Activated T-helper 1 cell treated with anti-CD3 and anti-CD28 coated beads, Interleukin-12 subunit alpha, Interleukin-12 subunit beta, Interleukin-2, Interleukin-4 antibody, amounts not matched to agents 30 ng/mL and 10 ng/mL and 1 ng/mL, durations not matched to agents 14 hours and 24 hours and 36 hours (primary cell): ENCODE results near the gene DUOXA1. TPM values are rescaled to one million over a fixed set of nuclear protein-coding genes. Genes with fewer than 3 reads are reported as not detected.

ENCODE experiments used
- DNase-seq: peaks from one replicate; pipeline ENCODE4 v3.0.0; 2021; ENCODE audit warnings: low spot score
- H3K27ac Mint-ChIP-seq: one replicate; pipeline ENCODE4 v1.8.0; 2021; ENCODE audit warnings: mild to moderate bottlenecking, mixed read lengths
- H3K27me3 Mint-ChIP-seq: one replicate; pipeline ENCODE4 v1.8.0; 2022; ENCODE audit warnings: mild to moderate bottlenecking, moderate library complexity, mixed read lengths; ENCODE audit not compliant: insufficient read depth
- H3K36me3 Mint-ChIP-seq: one replicate; pipeline ENCODE4 v1.8.0; 2021; ENCODE audit warnings: low read depth, mixed read lengths
- H3K4me1 Mint-ChIP-seq: one replicate; pipeline ENCODE4 v1.8.0; 2021; ENCODE audit warnings: low read depth, mixed read lengths
- H3K4me3 Mint-ChIP-seq: one replicate; pipeline ENCODE4 v1.8.0; 2021; ENCODE audit warnings: mild to moderate bottlenecking, moderate library complexity, mixed read lengths
- H3K9me3 Mint-ChIP-seq: one replicate; pipeline ENCODE4 v1.8.0; 2021; ENCODE audit warnings: mixed read lengths
- intact Hi-C: fragments of 100-400 bp; cut with micrococcal nuclease; formaldehyde crosslinking; loops from one replicate; pipeline ENCODE4 v1.15.1; 2024
- total RNA-seq: library from RNA; stranded (reverse); gene quantifications from 2 replicates; pipeline ENCODE4 v1.2.3, GENCODE V29; 2022

Gene DUOXA1
- total RNA-seq, 1 donor from 2014 or later, result not detected

DNA sequence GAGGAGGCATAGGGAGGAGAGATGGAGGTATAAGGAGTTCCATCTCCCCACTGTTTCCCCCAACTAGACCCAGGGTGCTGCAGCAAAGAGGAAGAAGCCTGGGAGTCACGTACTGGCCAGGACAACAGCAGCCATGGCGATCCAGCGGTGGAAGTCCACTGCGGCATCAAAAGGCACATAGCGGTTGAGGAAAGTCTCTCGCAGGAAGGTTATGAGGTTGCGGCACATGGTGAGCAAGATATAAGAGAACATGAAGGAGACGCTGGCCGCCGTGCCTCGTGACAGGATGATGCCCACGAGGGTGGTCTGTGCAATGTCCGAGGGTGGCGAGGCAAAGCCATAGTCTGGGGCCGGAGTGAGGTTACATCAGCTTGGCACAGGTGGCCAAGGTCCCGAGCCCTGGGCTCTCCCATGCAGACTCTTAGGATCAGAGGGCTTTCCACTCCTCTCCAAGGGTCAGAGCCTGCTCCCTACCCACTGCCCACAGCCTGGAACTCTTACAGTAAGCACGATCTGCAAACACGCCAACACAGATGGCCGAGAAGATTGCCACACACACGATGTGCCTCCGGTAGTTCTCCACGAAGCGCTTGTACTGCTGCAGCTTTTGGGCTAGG lies 30.0 kb downstream of the DUOXA1 start:
- Mint-ChIP-seq H3K4me3 (no peak overlapping the region), H3K27me3 (peaks cover 6% of the 10 kb centered on the region), H3K4me1 (no peaks in the 10 kb centered on the region), H3K27ac (no peak overlapping the region), H3K9me3 (no peaks in the 10 kb centered on the region), H3K36me3 (no peaks in the 10 kb centered on the region)
- no peak for DNase-seq
- intact Hi-C loops, result no loop called here

DNA sequence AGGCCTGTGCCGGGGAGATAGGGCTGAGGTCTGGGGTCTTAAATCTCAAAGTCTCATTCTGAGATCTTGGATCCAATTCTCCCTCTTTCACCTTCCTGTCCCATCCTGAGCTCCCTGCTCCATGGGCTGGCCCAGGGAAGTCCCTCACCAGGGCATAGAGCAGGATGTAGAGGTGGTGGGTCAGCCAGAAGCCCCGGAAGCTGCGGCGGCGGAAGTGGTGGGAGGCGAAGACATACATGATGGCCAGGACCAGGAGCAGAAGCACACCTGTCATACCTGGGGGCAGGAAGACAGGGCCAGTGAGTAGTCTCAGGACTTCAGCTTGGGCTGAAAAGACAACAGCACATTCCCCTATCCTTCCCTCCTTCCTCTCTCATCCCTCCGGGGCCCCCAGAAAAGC lies 32.2 kb downstream of the DUOXA1 start:
- Mint-ChIP-seq H3K9me3 (no peaks in the 10 kb centered on the region), H3K27me3 (peaks cover 11% of the 10 kb centered on the region), H3K4me1 (no peaks in the 10 kb centered on the region), H3K4me3 (no peak overlapping the region), H3K36me3 (no peaks in the 10 kb centered on the region), H3K27ac (no peak overlapping the region)
- DNase-seq, result no peak
- intact Hi-C loops, result no loop called here

DNA sequence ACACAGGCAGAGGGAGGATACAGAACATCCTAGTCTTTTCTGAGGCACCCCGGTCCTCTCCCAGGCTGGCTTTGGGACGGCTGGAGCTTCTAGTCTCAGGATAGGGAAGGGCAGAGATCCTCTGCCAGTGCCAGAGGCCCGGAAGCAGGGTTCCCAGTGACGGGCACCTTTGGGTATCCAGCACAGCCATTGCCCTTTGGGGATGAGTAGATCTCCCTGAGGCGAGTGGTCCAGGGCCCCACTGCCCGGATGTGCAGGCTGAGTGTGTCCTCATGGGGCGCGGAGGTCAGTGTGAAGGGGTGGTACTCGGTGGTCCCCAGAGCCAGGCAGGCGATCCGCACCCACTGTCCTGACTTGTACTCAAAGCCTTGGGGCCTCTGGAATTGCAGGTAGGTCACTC lies 34.0 kb downstream of the DUOXA1 start:
- H3K4me3 Mint-ChIP-seq, result no peak overlapping the region

DNA sequence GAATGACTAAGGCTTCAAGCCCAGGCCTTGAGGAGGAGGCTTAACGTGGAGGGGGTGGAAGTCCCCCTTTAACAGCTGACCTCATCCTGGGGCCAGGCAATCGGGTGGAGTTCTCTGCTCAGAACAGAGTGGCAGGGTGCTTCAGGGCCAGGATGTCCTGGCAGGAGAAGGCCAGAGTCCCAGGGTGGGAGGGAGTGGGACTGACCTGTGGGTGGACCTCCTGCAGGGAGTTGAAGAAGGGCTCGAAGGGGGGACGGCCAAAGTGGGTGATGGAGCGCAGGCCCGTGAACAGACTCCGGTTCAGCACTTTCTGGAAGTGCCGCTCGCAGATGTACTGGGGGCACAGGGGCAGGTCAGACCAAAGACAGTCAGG lies 35.3 kb downstream of the DUOXA1 start:
- H3K4me1 Mint-ChIP-seq, result no peaks in the 10 kb centered on the region
- DNase-seq, result no peak
- intact Hi-C loops, result no loop called here
- H3K27me3 Mint-ChIP-seq, result peaks cover 26% of the 10 kb centered on the region
- H3K9me3 Mint-ChIP-seq, result no peaks in the 10 kb centered on the region
- H3K4me3 Mint-ChIP-seq, result no peak overlapping the region
- no peak overlapping the region for H3K27ac Mint-ChIP-seq
- no peaks in the 10 kb centered on the region for H3K36me3 Mint-ChIP-seq

More for the DNA sequence above, 34.0 kb downstream of the DUOXA1 start:
- Mint-ChIP-seq H3K27ac (no peak overlapping the region), H3K36me3 (no peaks in the 10 kb centered on the region), H3K27me3 (peaks cover 18% of the 10 kb centered on the region), H3K4me1 (no peaks in the 10 kb centered on the region), H3K9me3 (no peaks in the 10 kb centered on the region)
- intact Hi-C loops, result no loop called here
- DNase-seq, result no peak

DNA sequence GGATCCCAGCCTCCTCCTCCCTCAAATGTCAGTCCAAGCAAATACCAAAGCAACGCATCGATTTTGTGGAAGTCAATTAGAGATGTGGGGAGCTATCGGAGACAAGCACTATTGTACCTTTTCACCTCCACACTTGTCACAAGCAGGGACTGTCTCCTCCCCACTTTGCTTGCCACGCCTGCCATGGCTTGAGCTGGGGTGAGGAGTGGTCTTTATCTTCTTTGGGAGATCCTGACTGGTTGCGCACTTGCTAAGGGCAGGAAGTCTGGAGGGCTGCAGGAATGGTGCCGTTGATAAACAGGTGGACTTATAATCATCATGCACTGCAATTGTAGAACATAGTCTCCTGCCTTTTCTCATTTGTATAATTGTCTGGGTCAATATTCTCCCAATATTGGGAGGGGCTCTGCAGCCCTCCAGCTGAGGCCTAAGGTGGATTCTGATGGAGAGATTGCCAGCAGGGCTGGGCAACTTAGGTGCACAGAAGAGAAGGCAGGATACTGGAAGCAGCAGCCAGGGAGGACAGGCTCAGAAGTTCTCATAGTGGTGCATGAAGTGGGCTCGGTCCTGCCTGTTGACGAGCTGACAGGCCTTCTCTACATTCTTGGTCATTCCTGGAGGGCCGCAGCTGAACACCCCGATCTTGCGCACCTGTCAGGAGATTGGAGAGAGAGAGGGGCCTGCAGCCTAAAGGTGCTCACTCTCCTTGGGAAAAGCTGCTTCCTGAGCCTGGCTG lies 35.9 kb downstream of the DUOXA1 start:
- no peak for DNase-seq
- H3K27ac Mint-ChIP-seq, result no peak overlapping the region
- no peak overlapping the region for H3K4me3 Mint-ChIP-seq
- intact Hi-C loops, result no loop called here
- peaks cover 29% of the 10 kb centered on the region for H3K27me3 Mint-ChIP-seq
- H3K36me3 Mint-ChIP-seq, result no peaks in the 10 kb centered on the region
- H3K9me3 Mint-ChIP-seq, result no peaks in the 10 kb centered on the region
- H3K4me1 Mint-ChIP-seq, result no peaks in the 10 kb centered on the region

DNA sequence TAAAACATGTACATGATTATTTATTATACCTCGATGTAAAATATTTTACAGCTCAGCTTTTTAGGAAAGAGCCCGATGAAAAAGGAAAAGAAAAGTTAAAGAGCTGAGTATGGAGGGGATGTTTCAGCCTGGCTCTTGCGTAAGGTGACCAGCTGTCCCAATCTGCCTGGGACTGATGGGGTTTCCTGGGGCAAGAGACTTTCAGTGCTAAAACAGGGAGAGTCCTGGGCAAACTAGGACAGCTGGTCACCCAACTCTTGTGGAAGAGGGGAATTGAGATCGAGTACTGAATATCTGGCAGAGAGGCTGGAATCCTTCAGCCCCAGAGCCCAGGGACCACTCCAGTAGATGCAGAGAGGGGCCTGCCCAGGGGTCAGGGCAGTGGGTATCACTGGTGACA lies 36.7 kb downstream of the DUOXA1 start:
- no peak for DNase-seq
- H3K27me3 Mint-ChIP-seq, result peaks cover 29% of the 10 kb centered on the region
- H3K27ac Mint-ChIP-seq, result no peak overlapping the region
- H3K4me1 Mint-ChIP-seq, result no peaks in the 10 kb centered on the region
- H3K36me3 Mint-ChIP-seq, result no peaks in the 10 kb centered on the region
- no peaks in the 10 kb centered on the region for H3K9me3 Mint-ChIP-seq
- no peak overlapping the region for H3K4me3 Mint-ChIP-seq
- intact Hi-C loops, result no loop called here

DNA sequence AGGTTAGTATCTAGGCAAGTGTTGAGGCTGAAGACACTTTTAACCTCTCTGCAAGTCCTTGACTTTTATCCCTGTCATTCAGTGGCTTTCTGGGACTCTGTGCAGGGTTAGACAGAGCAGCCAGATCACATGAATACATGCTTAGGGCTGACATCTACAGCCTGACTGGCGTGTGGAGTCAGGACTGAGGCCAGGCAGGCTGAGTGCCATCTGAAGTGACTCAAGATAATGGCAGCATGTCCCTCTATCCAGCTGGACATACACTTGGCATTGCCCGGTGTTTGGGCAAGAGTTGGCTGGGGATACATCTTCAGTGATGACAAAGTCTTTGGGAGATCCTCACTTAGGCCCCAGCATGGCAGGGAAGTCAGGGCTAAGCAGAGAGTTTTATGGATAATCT lies 38.1 kb downstream of the DUOXA1 start:
- Mint-ChIP-seq H3K27ac (no peak overlapping the region), H3K4me3 (no peak overlapping the region)

DNA sequence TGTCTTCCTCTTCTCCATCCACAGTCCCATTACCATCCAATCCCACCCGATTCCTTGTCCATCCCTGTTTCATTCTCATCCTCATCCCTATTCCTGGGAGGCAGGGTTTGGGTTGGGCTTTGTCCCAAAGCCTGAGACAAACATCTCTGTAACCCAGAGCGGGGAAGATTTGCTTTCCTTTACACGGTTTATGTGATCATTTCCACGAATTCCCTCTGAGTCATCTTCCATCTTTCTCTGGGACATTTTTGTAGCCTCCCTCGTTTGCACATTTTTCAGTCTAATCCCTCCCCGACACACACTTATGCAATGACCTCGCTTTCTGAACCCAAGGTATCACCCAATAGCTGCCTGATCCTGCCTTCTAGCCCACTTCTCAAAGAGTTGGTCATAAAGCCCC lies 38.5 kb downstream of the DUOXA1 start:
- H3K27me3 Mint-ChIP-seq, result peaks cover 29% of the 10 kb centered on the region
- H3K4me3 Mint-ChIP-seq, result no peak overlapping the region
- DNase-seq, result no peak
- intact Hi-C loops, result no loop called here
- no peak overlapping the region for H3K27ac Mint-ChIP-seq
- H3K36me3 Mint-ChIP-seq, result no peaks in the 10 kb centered on the region
- H3K9me3 Mint-ChIP-seq, result no peaks in the 10 kb centered on the region
- H3K4me1 Mint-ChIP-seq, result no peaks in the 10 kb centered on the region

More for the DNA sequence above, 38.1 kb downstream of the DUOXA1 start:
- intact Hi-C loops, result no loop called here
- Mint-ChIP-seq H3K9me3 (no peaks in the 10 kb centered on the region), H3K27me3 (peaks cover 29% of the 10 kb centered on the region), H3K4me1 (no peaks in the 10 kb centered on the region), H3K36me3 (no peaks in the 10 kb centered on the region)
- no peak for DNase-seq

DNA sequence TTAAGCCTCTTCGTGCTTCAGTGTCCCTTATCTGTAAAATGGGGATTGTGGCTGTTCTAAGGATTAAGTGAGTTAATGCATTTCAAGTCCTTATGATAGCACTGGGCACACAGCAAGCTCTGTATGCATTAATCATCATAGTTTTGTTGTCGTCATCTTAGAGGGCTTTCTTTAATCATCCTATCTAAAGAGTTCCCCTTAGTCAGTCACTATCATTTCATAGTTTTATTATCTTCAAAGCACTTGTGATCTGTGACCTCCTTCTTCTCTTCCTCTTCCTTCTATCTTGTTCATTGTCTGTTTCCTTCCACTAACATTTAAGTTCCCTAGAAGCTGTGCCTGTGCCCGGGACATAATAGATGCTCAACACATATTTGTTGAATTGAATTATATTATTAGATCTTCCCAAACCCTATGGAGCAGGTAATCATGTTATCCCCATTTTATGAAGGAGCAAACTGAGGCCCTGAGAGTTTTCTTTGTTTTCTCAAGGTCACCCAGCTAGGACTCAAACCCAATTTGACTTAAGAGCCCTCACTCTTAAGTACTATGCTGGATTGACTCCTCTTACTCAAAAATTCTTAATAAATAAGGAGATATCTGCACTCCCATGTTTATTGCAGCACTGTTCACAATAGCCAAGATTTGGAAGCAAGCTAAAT lies 39.8 kb downstream of the DUOXA1 start:
- no peak overlapping the region for H3K27ac Mint-ChIP-seq
- peaks cover 34% of the 10 kb centered on the region for H3K27me3 Mint-ChIP-seq
- H3K9me3 Mint-ChIP-seq, result no peaks in the 10 kb centered on the region
- no peaks in the 10 kb centered on the region for H3K36me3 Mint-ChIP-seq
- intact Hi-C loops, result no loop called here
- H3K4me1 Mint-ChIP-seq, result no peaks in the 10 kb centered on the region
- no peak overlapping the region for H3K4me3 Mint-ChIP-seq
- no peak for DNase-seq

DNA sequence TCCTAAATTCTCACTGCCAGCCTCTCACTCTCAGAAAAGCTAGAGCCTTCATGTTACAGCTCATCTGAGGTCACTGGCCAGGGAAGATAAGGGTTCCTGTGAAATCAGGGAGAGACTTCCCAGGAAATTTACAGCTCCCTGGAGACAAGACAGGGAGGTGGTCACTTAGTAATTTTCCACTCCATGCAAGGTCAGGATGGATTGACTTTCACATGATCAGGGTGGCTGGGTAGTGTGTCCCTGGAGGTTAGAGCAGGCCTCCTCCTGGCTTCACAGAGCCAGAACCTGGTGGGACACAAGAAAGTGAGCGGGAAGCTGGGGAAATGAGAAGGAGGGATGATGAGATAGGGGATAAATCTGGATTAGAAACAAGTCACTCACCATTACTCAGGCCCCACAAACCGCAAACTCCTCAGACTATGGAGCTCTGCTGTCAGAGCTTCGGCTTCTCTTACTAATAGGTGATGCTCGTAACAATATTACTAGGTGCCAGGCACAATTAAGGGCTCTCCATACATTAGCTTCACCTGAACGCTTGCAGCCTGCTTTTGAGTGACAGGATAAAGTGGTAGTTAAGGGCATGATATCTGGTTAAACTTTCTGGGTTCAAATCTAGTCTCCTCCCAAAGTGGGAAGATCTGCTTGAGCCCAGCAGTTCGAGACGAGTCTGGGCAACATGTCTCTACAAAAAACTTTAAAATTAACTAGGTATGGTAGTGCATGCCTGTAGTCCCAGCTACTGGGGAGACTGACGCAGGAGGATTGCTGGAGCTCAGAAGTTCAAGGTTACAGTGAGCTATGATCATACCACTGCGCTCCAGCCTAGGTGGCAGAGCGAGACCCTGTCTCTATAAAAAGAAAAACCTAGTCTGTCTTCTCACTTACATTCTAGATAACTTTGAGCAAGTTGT lies 40.6 kb downstream of the DUOXA1 start:
- no peaks in the 10 kb centered on the region for H3K4me1 Mint-ChIP-seq
- H3K27me3 Mint-ChIP-seq, result peaks cover 36% of the 10 kb centered on the region
- intact Hi-C loops, result no loop called here
- no peaks in the 10 kb centered on the region for H3K9me3 Mint-ChIP-seq
- H3K4me3 Mint-ChIP-seq, result no peak overlapping the region
- DNase-seq, result no peak
- no peaks in the 10 kb centered on the region for H3K36me3 Mint-ChIP-seq
- no peak overlapping the region for H3K27ac Mint-ChIP-seq

DNA sequence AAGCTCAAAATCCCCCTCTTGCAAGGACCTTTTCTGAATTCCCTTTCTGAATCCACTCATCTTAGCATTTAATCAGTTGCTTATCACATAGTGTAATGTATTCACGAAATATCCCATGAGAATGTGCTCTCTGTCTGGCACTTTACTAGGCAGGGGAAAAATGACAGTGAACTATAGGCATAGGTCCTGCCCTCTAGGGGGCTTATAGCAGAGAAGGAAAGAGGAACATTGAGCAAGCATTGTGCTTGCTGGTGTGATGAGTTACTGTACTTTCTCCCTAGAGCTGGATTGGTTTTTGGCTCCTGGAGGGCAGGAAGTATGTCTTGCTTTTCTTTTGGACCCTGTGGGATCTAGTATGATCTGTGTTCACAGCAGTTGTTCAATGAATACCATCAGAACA lies 42.2 kb downstream of the DUOXA1 start:
- no peak overlapping the region for H3K4me3 Mint-ChIP-seq
- no peak for DNase-seq
- H3K27me3 Mint-ChIP-seq, result peaks cover 34% of the 10 kb centered on the region
- no peaks in the 10 kb centered on the region for H3K9me3 Mint-ChIP-seq
- H3K27ac Mint-ChIP-seq, result no peak overlapping the region
- intact Hi-C loops, result no loop called here
- H3K4me1 Mint-ChIP-seq, result no peaks in the 10 kb centered on the region
- H3K36me3 Mint-ChIP-seq, result no peaks in the 10 kb centered on the region

DNA sequence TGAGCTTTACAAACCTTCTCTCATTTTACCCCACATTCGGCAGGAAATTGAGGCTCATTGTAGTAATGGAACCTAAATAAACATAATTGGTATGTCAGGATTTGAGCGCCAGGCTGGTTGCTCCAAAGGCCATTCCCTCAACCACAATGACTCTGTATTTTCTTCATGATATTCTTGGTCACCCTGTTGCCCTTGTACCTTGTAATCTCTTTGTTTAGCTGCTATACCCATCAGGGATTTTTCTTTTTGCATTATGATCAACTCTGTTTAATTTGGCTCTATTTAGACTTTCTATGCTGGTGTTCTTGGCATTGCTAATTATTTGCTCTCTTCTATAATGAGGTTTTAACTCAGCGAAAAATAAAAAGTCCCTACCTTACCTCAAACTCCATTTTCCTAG lies 45.5 kb downstream of the DUOXA1 start:
- peaks cover 13% of the 10 kb centered on the region for H3K27me3 Mint-ChIP-seq
- no peak overlapping the region for H3K27ac Mint-ChIP-seq
- DNase-seq, result no peak
- no peaks in the 10 kb centered on the region for H3K9me3 Mint-ChIP-seq
- no peak overlapping the region for H3K4me3 Mint-ChIP-seq
- no peaks in the 10 kb centered on the region for H3K36me3 Mint-ChIP-seq
- intact Hi-C loops, result no loop called here
- H3K4me1 Mint-ChIP-seq, result no peaks in the 10 kb centered on the region

DNA sequence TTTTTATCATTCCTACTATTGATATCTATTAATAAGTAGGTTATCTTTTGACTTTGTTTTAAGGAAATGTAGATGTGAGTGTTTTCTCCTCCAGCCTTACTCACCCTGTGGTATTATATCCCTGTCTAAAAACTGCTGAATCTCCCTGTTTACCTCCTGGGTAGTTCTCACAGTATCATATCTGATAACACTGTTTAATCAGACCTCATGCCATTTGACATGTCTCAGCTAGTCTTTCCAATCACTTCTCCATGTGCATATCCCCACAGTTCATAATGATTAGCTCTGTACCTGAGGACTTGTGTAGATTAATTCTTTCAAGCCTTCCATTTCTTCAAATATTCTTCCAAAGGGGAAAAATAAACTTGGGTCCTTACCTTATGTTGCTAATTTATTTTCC lies 46.5 kb downstream of the DUOXA1 start:
- DNase-seq, result no peak
- H3K4me1 Mint-ChIP-seq, result no peaks in the 10 kb centered on the region
- H3K36me3 Mint-ChIP-seq, result no peaks in the 10 kb centered on the region
- H3K4me3 Mint-ChIP-seq, result no peak overlapping the region
- intact Hi-C loops, result no loop called here
- H3K27ac Mint-ChIP-seq, result no peak overlapping the region
- H3K9me3 Mint-ChIP-seq, result no peaks in the 10 kb centered on the region
- H3K27me3 Mint-ChIP-seq, result peaks cover 10% of the 10 kb centered on the region
